ENCODE data around the gene RASAL2.
"Not testable (repeated sequence)": the region's sequence is repeated elsewhere in the genome, so short reads cannot be mapped to it uniquely, and the experiment has no call there.

Gene RASAL2

GRCh38 chr1:178353524-178353923 is 259.6 kb downstream of the RASAL2 start:
- no peak for DNase-seq

DNA sequence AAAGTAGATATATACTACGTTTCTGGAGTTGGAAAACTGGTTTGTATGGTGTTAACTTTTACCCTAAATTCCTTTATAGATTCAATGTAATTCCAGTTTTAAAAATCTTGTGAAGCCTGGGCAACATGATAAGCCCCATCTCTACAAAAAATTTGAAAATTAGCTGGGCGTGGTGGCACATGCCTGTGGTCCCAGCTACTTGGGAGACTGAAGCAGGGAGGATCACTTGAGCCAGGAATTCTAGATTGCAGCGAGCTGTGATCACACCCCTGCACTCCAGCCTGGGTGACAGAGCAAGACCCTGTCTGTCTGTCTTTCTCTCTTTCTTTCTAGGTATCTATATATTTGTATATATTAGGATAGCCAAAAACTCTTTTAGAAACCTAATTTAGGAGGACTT is 260.9 kb downstream of the RASAL2 start:
- no peak for DNase-seq

DNA sequence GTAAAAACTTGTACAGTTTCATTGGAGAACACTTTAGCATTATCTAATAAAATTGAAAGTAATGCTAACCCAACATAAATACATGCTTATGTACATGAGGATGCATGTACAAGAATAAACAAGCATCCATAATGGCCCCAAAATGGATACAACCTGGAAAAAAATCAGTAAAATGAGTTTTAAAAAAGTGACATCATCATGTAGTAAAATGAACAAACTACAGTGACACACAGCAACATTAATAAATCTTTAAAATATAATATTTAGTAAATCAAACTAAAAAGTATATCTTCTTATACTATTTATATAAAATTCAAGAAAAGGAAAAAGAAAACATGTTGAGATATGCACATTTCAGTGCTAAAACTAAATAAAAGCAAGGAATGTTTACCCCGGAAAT is 262.4 kb downstream of the RASAL2 start:
- DNase-seq, result no peak

- no peak for DNase-seq
These were observed 264.6 kb downstream of the RASAL2 start for GRCh38 chr1:178358456-178358855.

DNA sequence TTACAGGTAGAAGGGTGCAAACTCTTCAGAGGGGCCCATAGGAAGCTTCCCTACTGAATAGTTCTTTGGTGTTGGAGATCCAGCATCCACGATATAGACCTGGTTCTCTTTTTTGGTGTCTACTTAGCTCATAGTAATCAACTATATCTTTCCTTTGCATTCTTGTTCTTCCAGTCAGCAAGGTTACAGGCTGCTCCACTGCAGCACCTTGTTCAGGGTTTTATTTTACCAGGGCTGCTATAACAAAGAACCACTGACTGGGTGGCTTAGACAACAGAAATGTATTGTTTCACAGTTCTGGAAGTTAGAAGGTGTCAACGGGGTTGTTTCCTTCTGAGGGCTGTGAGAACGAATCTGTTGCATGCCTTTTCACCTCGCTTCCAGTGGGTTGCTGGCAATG is 266.5 kb downstream of the RASAL2 start:
- DNase-seq, result no peak

DNA sequence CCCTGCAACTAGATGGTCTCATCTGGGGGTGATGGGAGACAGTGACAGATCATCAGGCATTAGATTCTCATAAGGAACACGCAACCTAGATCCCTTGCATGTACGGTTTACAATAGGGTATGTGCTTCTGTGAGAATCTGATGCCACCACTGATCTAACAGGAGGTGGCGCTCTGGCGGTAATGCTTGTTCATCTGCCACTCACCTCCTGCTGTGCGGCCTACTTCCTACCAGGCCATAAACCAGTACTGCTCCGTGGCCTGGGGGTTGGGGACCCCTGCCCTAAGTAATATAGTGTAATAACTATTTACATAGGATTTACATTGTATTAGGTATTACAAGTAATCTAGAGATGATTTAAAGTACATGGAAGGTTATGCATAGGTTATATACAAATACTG is 267.9 kb downstream of the RASAL2 start:
- no peak for DNase-seq

DNA sequence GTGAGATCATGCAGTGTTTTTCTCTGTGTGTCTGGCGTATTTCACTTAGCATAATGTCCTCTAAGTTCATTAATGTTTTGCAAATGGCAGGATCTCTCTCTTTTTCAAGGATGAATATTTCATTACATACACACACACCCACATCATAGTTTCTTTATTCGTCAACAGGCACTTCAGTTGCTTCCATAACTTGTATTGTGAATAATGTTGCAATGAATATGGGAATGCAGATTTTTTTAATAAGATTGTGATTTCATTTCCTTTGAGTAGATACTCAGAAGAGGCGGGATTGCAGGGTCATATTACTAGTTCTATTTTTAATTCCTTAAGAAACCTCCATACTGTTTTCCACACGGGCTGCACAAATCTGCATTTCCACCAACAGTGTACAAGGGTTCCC is 268.8 kb downstream of the RASAL2 start:
- no peak for DNase-seq

GRCh38 chr1:178364782-178365181 is 270.9 kb downstream of the RASAL2 start:
- no peak for DNase-seq

DNA sequence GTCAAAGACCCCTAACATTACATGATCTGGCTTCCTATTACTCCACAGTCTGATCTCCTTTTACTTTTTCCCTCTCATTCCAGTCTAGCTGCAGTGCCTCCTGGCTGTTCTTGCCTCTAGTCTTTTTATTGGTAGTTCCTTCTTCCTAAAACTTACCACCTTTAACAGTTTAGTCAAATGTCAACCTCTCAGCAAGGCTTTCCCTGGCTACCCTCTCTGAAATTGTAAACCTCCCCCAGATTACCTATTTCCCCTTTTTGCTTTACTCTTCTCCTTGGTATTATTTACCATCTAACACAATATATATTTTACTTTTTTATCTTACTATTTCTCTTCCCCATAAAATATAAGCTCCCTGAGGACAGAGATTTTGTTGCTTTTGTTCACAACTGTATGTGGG is 273.2 kb downstream of the RASAL2 start:
- no peak for DNase-seq

- no peak for DNase-seq
These were observed 274.3 kb downstream of the RASAL2 start for GRCh38 chr1:178368208-178368607.

- no peak for DNase-seq
These were observed 277.3 kb downstream of the RASAL2 start for GRCh38 chr1:178371235-178371634.

DNA sequence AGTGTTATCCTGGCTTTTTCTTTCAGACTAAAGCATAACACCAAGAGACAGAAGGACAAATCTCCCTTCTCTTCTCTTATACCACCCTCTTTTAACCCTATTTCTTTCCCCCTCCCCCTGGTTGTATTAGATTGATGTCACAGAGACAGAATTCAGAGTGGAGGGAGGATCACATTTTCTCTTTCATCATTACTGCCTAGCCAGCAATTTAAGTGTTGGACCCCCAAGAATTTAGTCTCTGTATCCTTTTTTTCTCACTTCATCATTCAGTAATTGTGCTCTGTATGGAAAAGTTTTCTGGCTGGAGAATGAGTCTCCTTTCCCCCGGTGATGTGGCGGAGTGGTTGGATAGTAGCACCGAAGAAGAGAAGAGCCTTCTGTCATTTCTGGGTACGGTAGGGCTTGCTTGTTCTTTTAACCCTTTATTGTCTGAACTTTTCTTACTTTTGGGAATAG is 278.1 kb downstream of the RASAL2 start:
- DNase-seq, result no peak

- DNase-seq, result no peak
These were observed 280.1 kb downstream of the RASAL2 start for GRCh38 chr1:178374016-178374415.

GRCh38 chr1:178376008-178376407 is 282.1 kb downstream of the RASAL2 start:
- no peak for DNase-seq

- DNase-seq, result no peak
These were observed 285.9 kb downstream of the RASAL2 start for GRCh38 chr1:178379807-178380206.

GRCh38 chr1:178382372-178382771 is 288.5 kb downstream of the RASAL2 start:
- no peak for DNase-seq

DNA sequence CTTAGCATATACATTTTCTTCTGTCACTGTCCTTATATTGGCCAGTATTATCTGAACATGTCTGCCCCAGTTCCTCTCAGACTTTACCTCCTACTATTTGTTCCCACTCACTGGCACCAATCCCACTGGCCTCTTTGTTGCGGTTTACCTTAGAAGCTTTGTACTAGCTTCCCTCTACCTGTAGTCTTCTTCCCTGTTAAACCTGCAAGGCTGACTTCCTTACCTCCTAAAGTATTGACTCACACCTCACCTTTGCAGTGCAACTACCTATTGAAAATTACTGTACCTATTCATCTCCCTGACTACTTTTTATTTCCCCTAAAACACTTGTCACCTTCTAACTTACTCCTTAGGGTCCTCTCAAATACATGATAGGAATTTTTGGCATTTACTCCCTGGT is 291.8 kb downstream of the RASAL2 start:
- DNase-seq, result no peak

GRCh38 chr1:178388418-178389145 is 294.7 kb downstream of the RASAL2 start:
- DNase-seq, result no peak

GRCh38 chr1:178389441-178389840 is 295.5 kb downstream of the RASAL2 start:
- no peak for DNase-seq

- DNase-seq, result not testable (repeated sequence)
These were observed 296.4 kb downstream of the RASAL2 start for GRCh38 chr1:178390280-178390679.

DNA sequence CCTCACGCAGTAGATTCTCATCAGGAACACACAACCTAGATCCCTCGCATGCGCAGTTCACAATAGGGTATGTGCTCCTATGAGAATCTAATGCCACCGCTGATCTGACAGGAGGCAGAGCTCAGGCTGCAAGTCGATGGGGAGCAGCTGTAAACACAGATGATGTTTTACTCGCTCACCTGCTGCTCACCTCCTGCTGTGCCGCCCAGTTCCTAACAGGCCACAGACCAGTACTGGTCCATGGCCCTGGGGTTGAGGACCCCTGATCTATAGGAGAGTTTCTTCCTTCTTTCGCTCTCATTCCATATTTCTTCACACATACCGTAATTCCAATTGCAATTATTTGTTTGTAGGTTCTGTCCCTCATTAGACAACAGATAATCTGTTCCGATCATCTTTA is 299.5 kb downstream of the RASAL2 start:
- no peak for DNase-seq

DNA sequence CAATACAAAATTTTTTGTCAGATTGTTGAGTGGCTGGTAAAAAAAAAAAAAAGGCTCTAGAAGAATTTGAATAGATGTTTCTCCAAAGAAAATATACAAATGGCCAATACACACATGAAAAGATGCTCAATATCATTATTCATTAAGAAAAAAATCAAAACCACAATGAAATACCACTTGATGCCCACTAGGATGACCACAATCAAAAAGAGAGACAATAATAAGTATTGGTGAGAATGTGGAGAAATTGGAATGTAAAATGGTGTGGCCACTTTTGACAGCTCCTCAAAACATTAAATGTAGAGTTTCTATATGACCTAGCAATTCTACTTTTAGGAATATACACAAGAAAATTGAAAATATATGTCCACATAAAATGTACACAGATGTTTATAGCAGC is 302.9 kb downstream of the RASAL2 start:
- no peak for DNase-seq

DNA sequence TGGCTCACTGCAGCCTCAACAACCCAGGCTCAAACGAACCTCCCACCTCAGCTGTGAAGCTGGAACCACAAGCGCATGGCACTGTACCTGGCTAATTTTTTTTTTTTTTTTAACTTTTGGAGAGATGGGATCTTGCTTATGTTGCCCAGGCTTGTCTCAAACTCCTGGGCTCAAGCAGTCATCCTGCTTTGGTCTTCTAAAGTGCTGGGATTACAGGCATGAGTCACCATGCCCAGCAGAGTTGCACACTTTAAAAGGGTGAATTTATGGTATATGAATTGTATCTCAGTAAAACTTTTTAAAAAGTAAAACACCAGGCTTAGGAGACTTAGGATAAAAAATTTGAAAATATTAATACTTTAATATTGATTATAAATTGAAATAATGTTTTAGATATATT is 303.8 kb downstream of the RASAL2 start:
- DNase-seq, result no peak

GRCh38 chr1:178399177-178399728 is 305.3 kb downstream of the RASAL2 start:
- no peak for DNase-seq

DNA sequence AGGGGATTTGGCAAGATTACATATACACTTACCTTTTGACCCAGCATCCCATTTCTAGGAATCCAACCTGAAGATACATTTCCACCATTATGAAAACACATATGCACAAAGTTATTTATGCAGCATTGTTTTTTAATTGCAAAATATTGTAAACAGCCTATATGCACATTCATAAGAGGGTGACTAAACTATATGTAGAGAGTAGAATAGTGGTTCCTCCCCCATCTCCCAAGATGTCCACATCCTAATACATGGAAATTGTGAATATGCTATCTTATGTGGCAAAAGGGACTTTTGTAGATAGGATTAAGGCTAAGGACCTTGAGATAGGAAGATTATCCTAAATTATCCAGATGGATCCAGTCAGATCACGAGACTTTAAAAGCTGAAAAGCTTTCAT is 311.2 kb downstream of the RASAL2 start:
- no peak for DNase-seq
